HG03066 (cell line): ENCODE measurements around the gene NUP43.
"Not testable (repeated sequence)": the region's sequence is repeated elsewhere in the genome, so short reads cannot be mapped to it uniquely, and the experiment has no call there.

Source experiments
- ATAC-seq: cut with Tn5 transposase; IDR thresholded peaks from one replicate; pipeline ENCODE4 v1.9.1; 2021; ENCODE audit warnings: low read depth; ENCODE audit not compliant: unreplicated experiment

The NUP43 gene, protein sequence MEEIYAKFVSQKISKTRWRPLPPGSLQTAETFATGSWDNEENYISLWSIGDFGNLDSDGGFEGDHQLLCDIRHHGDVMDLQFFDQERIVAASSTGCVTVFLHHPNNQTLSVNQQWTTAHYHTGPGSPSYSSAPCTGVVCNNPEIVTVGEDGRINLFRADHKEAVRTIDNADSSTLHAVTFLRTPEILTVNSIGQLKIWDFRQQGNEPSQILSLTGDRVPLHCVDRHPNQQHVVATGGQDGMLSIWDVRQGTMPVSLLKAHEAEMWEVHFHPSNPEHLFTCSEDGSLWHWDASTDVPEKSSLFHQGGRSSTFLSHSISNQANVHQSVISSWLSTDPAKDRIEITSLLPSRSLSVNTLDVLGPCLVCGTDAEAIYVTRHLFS

GRCh38 chr6:149746147-149746946, at the start of gene NUP43:
NUP43 (minus strand) TSS chr6:149746529; CDS start chr6:149746495, 34 bp downstream.
- ATAC-seq = peak; percentile 50

- ATAC-seq = no peak
These were observed 37.2 kb upstream of the NUP43 start for GRCh38 chr6:149783551-149783950.

GRCh38 chr6:149782337-149782736, 36.0 kb upstream of the NUP43 start:
- ATAC-seq = no peak

- ATAC-seq = no peak
These were observed 35.4 kb upstream of the NUP43 start for GRCh38 chr6:149781715-149782114.

GRCh38 chr6:149779644-149779963, 33.3 kb upstream of the NUP43 start:
- no peak for ATAC-seq

DNA sequence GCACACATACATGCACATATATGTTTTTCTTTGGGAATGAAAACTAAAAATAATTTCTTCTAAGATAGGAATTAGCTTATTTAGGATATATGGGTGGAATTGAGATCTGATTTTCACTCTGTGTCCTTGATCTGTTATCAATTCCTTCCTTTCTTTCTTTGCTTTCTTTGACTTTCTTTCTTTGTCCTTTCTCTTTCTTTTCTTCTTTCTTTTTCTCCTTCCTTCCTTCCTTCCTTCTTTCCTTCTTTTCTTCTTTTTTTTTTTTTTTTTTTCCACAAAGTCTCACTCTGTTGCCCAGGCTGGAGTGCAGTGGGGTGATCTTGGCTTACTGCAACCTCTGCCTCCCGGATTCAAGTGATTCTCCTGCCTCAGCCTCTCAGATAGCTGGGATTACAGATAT, 31.3 kb upstream of the NUP43 start:
- no peak for ATAC-seq

- ATAC-seq = no peak
These were observed 25.6 kb upstream of the NUP43 start for GRCh38 chr6:149771925-149772324.

DNA sequence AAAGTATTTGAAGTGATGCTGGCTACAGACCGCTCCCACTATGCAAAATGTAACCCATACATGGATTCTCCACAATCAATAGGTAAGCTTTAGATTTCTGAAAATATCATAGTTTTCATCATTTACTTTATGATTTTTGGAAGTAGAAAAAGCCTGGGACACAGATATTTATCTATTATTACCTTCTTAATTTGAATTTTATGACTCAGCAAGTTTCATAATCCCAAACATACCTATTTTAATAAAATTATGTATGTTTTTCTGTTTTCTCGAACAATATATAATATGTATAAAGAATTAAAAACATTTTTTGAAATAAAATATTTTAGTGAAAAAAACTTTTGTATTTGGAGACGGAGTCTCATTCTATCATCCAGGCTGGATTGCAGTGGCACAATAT, 24.9 kb upstream of the NUP43 start:
- ATAC-seq = no peak

DNA sequence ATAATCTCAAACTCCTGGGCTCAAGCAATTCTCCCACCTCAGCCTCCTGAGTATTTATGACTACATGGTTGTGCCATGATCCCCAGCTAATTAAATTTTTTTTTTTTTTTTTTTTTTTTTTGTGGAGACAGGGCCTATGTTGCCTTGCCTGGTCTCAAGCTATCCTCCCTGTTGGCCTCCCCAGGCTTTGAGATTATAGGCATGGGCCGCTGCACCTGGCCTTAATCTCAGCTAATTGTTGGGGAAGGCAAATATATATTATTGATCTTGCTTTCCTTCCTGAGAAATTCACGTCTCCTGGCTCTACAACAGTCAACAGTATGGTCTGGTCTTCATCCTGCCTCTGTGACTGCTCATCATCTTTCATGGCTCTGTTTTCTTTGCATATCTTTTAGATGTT, 23.3 kb upstream of the NUP43 start:
- ATAC-seq = no peak

DNA sequence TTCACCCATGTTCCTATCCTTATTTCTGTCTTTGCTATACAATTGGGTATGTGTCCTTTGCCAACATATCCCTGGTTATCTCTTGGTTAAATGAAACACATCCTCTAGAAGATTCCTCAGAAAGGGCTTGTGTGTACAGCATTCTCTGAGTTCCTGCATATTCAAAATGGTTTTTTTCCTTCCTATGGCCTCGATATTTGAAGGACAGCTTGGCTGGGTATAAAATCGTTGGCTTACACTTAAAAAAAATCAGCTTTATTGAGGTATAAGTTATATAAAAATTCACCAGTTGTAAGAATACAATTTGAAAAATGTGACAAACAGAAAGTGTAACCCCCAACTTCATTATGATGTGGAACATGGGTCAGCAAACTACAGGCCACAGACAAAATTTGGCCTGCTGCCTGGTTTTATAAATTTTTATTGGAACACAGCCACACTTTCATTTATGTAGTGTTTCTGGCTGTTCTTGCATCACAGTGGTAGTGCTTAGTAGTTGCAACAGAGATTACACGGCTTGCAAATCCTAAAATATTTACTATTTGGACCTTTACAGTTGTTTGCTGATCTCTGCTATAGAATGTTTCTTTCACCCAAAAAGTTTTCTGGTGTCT, 19.9 kb upstream of the NUP43 start:
- ATAC-seq = no peak

- no peak for ATAC-seq
These were observed 17.5 kb upstream of the NUP43 start for GRCh38 chr6:149763866-149764265.

DNA sequence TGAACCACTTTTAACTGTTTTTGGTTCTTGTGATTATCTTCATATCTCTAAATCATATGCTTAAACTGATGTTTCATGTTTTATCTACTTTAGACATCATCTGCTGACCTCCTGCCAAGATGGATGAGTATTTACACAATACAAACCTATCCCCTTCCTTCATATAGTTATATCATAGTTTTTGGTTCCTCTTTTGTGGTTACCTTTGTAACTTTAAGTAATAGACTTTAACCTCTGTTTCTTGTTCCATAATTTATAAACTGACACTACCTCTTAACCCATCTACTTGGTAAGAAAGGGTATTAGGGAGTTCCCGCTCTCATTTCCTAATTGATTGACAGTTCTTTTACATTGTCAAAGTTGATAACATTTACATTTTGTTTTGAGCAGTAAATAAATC, 15.1 kb upstream of the NUP43 start:
- peak; percentile 100 for ATAC-seq

GRCh38 chr6:149756261-149756636, 9.9 kb upstream of the NUP43 start:
- no peak for ATAC-seq

DNA sequence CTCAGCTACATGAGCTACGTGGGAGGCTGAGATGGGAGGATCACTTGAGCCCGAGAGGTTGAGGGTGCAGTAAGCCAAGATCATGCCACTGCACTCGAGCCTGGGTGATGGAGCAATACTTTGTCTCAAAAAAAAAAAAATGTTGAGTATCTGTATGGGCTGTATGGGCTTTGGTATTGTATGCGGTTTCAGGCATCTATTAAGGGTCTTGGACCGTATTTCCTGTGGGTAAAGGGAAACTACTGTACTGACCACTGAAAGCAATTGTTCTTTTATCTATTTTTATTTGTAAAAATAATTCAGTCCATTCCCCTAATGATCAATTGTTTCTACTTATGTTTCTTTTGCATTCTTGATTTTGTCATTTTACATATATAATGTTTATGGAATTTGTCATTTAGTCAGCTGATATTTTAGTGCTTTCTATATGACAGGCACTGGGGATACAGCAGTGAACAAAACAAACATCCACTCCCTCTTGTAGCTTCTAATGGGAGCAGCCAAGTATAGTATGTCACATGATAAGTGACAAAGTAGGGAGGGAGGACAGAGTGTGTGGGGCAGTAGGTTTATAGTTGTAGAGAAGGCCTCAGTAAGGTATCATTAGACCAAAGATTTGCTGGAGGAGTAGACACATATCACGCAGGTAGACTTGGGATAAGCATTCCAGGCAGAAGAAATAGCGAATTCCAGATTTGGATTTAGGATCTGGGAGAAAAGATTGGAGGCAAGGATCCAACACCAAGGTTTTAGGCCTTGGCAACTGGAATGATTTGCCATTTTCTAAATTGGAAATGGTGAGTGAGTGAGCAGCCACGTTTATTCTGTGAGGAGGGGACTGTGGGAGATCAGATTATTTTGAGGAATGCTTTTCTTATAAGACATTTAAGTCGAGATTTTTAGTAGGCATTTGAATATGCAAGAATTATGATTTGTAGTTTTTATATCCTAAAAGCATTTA, 9.3 kb upstream of the NUP43 start:
- ATAC-seq = peak; percentile 84

GRCh38 chr6:149754548-149754947, 8.2 kb upstream of the NUP43 start:
- no peak for ATAC-seq

DNA sequence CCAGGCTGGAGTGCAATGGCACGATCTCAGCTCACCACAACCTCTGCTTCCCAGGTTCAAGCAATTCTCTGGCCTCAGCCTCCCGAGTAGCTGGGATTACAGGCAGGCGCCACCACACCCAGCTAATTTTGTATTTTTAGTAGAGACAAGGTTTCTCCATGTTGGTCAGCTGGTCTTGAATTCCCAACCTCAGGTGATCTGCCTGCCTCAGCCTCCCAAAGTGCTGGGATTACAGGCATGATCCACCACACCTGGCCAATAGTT, 7.0 kb upstream of the NUP43 start:
- not testable (repeated sequence) for ATAC-seq

DNA sequence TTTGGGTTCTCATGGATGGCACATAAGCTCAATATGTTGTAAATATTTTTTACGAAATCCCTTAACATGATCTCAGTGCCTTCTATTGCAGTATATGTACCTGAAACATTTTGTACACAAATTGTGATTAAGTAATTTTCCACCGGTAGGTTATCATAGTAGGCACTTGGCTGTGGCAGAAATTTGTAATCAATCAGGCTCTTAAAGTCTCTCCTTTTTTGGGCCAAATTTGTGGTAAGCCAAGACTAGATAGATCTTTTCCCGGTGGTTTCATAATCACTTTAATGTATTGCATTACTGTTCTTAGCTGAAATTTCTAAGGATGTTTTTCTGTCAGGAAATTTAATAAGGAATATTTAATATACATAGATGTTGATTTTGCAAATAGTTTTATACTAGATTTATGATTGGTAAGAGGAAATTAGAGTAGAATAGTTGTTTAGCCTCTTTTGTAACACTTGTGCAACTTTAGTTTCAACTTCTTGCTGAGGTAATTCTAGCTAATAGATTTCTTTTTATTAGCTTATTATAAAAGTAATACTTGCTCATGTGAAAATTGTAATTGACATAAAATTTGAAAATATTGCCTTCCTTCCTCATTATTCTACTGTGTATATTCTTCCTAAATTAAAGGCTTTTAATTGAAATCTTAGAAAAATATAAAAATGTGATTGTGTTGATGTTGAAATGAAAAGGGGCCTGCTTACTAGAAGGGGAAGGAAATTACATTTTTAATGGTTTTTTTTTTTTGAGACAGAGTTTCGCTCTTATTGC, 6.5 kb upstream of the NUP43 start:
- no peak for ATAC-seq

DNA sequence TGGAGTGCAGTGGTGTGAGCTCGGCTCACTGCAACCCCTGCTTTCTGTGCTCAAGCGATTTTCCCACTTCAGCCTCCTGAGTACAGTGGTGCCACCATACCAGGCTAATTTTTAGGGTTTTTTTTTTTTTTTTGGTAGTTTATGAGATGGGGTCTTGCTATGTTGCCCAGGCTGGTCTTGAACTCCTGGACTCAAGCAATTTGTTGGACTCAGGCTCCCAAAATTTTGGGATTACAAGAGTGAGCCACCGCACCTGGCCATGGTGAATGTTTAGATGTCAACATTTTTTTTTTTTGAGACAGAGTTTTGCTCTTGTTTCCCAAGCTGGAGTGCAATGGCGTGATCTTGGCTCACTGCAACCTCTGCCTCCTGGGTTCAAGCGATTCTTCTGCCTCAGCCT, 5.6 kb upstream of the NUP43 start:
- not testable (repeated sequence) for ATAC-seq

GRCh38 chr6:149751239-149751638, 4.9 kb upstream of the NUP43 start:
- ATAC-seq = no peak

DNA sequence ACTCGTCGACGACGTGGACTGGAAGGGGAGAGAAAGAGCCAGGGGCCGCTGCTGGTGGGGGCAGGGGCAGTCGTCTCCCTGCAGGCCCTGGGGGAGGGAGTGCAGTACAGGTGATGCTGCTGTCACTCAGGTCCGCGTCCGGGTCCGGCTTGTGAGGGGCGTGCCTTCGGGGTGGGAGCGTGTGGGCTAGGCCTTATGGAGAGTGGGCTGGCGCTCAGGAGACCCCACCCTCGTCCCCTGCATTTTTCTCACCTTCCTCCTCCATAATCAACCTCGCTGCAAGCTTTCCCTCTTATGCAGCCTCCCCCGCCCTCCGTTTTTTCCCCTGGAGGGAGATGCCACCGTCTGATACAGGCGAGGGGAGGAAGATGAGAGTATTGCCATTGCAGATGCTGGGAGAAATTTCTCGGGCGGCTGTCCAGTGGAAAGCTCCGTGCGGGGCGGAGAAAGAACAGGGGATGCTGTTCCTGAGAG, 3.8 kb upstream of the NUP43 start:
- ATAC-seq = peak; percentile 42
